Smooth muscle cell of trachea (primary cell): ENCODE data around the gene FBXO39. TPM values are rescaled to one million over a fixed set of nuclear protein-coding genes. Genes with fewer than 3 reads are reported as not detected.

Experiments used
- total RNA-seq: library from RNA; depleted of rRNA; stranded (reverse); fragments of >200 nt; gene quantifications from 2 replicates; pipeline ENCODE4 v1.2.1, GENCODE V29; 2014

FBXO39 gene
- total RNA-seq = 0.15 TPM in 1 of 2 replicates, not detected in the other

DNA sequence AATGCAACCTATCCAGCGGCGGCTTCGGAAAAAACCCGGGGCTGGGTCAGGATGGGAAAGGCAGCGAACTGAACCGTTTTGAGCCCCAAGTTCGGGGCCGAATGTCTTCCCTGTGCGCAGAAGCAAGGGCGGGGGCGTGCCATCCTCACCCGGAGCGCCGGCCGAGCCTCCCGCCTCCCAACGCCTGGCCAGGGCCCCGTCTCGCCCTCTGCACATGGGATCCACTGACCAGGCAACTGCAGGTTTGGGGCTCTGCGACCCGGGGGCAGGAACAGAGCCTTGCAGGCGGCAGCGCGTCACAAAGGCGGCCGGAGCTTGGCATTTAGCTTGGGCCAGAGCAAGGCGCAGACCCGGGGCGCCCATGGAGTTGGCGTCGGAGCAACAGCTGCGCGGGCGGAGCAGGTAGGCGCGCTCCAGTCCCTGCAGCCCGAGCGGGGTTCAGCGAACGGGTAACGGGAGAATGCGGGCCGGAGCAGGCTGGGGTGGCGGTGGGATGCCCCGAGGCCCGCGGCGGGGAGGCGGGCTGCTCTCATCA lies at the start of gene FBXO39:
Gene FBXO39 (plus strand): TSS at position 345 of the 535 bp plus-strand sequence. CDS start 3,654 bp downstream, outside the sequence.

GRCh38 chr17:6755731-6756184 lies 20.3 kb upstream of the FBXO39 start, which contains the start of gene XAF1:
XAF1 (plus strand) TSS chr17:6756046; CDS start chr17:6756079, 33 bp downstream.

DNA sequence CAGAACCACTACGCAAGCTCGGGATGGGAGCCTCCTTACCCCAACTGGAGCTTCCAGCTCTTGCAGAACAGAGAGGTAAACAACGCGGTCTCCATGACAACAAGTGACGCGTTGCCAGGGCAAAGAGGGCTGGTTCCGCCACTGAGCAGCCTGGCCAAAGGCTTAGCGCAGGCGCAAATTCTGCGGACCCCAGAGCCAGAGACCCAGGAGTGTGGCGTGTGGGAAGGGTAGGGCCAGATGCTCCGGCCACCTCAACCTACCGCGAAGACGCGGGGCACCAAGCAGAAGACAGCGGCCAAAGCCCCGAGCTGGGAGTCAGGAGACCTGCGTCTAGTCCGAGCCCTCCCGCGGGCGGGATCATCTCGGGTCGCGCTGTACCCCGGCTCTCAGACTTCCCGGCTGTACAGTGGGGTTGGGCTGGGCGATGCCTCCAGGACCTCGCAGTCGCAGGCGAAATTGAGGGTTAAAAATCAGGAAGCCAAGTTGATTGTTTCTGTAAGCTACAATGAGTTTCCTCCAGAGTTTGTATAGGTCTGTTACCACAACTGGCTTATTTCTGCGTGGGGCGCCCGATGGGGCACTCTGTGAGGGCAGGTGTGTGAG lies 55.7 kb downstream of the FBXO39 start, which contains the start of gene TEKT1:
Gene TEKT1 (minus strand): TSS at position 69 of the 603 bp plus-strand sequence. CDS start 1,353 bp downstream, outside the sequence.

Other genes starting within 250 kb of the FBXO39 start
- 0.44 and 0.50 TPM in 2 replicates for gene PITPNM3, start 219.7 kb upstream of the FBXO39 start, total RNA-seq
- gene KIAA0753, start 135.5 kb upstream of the FBXO39 start, total RNA-seq = 10.5 and 18.9 TPM in 2 replicates
- gene TXNDC17, start 135.2 kb upstream of the FBXO39 start, total RNA-seq = 68.1 and 231 TPM in 2 replicates
- 3.0 and 9.5 TPM in 2 replicates for gene MED31, start 124.6 kb upstream of the FBXO39 start, total RNA-seq
- gene C17orf100, start 124.5 kb upstream of the FBXO39 start, total RNA-seq = 0.58 and 1.2 TPM in 2 replicates
- not detected in 2 replicates for gene SLC13A5, start 62.8 kb upstream of the FBXO39 start, total RNA-seq
- gene XAF1, start 20.2 kb upstream of the FBXO39 start, total RNA-seq = 20.4 and 32.1 TPM in 2 replicates
- not detected in 2 replicates for gene TEKT1, start 55.5 kb downstream of the FBXO39 start, total RNA-seq
- gene ALOX12, start 219.8 kb downstream of the FBXO39 start, total RNA-seq = under 0.01 TPM in 1 of 2 replicates, not detected in the other
- gene RNASEK, start 236.4 kb downstream of the FBXO39 start, total RNA-seq = 25.9 and 42.3 TPM in 2 replicates
- 0.33 and 0.44 TPM in 2 replicates for gene BCL6B, start 246.8 kb downstream of the FBXO39 start, total RNA-seq